EL (cell line): ENCODE measurements around the gene SGCE.

Source experiments
- DNase-seq: peaks from one replicate; pipeline ENCODE4 v3.0.0-alpha.2; 2016

SGCE gene

DNA sequence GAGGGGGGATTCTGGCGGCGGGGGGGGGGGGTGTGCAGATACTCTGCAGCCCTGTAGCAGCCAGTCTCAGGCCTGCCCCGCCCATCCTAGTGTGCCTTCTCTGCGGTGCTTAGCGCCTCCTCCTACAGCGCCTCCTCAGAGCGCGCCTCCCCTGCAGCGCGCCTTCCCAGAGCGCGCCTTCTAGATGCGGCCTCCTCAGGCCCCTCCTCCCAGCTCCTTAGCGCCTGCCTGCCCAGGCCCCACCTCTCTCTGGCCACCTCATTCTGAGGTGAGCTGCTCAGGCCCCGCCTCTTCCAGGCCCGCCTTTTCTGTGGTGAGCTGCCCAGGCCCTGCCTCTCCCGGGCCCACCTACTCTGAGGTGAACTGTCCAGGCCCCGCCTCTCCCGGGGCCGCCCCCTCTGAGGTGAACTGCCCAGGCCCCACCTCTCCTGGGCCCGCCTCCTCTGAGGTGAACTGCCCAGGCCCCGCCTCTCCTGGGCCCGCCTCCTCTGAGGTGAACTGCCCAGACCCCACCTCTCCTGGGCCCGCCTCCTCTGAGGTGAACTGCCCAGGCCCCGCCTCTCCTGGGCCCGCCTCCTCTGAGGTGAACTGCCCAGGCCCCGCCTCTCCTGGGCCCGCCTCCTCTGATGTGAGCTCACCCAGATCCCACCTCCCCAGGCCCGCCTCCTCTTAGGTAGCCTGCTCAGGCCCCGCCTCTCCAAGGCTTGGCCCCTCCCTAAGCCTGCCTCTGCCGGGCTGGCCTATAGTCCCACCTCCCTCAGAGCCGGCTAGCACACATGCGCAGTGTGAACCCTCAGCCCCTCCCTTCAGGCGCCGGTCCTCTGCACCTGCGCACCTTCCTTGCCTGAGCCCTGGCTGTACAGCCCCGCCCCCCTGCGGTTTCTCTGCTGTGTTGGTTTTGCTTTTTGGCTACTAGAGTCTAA is 2.1 kb upstream of the SGCE start:
- peak; percentile 92 for DNase-seq

DNA sequence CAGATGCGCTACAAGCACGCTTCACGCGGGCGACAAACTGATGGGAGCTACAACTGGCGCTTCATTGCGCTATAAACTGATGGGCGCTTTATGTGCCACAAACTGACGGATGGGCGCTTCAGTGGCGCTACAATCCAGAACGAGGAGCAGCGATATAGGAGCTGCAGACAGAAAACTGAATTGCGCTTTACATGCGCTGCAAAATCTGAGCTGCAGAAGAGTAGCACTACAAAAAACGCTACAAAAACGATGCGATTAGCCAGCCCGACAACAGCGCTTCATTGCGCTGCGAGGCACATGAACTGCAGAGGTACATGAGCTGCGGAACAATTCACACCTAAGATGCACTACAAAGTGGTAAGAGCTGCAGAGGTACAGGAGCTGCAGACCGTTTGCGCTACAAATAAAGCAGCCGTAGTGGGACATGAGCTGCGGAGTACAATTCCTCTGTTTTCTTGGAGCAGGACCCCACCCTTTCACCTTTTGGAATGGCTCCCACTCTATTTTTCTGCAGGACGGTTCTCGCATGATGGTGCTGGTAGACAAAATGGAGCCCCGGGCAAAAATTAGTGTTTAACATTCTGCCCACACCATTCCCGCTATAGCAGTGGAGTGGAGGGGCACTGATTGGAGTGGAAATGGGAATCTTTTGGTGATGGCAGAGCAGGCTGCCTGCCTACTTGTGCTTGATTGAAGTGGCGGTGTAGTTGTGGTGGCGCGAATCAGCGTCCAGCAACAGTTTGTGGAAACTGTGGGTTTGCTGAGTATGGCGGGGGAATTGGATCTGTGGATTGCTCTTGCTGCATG is 1.2 kb upstream of the SGCE start:
- peak; percentile 55 for DNase-seq

DNA sequence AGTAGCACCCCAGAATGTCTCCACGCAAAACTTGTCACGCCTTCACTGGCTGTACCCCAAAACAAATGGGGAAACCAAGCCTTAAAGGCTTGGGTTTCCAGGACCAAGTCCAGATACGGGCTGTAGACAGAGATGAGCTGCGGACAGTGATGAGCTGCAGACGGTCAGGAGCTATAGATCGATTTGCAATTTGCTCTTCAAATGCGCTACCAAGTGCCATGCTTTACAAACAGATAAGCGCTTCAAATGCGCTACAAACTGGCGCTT is 658 bp upstream of the SGCE start:
- DNase-seq = no peak

DNA sequence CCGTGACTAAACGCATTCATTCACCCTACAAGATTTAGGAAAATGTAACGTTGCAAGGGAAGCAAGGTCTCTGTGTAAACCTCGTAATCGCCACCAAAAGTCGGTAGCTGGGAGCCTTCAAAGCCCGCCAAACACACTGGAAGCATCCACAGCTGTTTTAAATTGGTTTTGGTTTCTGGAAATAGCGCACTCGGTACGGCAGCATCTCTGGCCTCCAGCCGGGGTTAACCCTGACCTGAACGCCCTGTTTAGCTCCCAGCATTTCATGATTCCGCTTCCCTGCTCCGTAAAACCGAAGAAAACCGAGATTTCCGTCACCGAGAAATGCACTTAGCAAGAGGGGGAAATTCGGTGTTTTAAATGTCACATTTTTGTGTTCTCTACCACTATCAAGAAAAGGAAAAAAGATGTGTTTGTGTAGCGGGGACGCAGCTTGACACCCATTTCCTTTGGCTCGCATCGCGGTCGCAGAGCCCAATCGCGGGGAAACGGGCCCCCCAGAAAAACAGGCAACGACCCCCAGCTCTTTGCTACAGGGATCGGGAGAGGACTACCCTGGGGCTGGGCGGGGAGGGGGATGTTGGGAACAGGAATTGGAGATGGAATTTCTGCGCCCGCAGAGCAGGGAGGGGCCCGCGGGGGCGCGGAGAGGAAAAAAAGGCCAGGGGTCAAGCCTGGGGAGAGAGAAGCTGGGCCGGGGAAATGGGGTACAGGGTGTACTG is 646 bp downstream of the SGCE start:
- peak; percentile 74 for DNase-seq

DNA sequence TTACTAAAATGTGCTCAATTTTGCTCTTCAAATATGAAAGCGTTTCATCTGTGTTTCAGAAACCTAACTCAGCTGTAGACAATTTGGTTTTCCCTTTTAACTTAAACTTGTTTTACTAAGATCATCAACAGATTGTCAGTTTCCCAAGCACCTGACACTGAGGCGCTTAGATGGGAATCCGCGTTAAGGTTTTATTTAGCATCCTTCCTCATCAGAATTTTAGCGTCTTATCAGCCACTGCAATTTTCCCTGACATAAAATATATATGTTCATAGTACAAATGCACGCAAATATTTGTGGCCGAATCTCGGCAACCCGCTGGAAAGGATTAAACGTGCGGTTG is 1.2 kb downstream of the SGCE start:
- DNase-seq = no peak

DNA sequence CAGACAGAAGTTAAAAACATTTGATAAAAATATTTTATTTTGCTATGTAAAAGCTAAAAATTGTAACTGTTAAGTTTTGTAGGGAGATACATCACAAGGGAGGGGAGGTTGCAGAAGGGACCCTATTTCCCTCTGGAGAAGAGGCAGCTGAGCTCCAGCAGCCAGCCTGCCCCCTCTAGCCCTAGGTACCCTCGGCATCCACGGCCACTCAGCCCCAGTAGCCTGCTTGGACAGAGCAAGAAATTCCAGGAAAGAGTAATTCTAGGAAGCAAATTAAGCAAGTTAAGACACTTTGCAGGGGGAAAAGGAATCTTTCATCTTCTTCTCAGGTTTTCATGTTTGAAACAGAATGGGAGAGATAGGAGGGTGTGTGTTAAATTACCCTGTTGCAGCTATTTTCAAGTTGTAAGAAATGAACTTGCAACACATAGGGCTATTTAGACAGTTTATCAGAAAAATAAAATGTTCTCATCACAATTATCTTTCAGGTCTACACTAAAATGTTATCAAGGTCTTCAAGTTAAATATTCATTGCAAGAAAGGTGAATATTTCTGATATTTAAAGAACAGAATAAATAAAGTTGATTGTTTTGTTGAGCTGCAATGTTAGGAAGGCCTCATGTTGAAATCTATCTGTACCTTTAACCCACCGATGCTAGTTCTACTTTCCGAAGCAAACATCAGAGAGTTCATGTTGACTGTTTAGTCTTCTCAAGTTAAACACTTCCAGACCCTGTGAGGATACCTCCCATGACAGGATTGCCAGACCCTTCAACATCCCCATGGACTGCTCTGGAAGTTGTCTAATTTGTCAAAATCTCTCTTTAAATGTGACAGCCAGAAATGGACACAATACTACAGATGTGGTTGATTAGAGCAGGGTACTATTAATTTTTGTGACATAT is 5.5 kb downstream of the SGCE start:
- no peak for DNase-seq

DNA sequence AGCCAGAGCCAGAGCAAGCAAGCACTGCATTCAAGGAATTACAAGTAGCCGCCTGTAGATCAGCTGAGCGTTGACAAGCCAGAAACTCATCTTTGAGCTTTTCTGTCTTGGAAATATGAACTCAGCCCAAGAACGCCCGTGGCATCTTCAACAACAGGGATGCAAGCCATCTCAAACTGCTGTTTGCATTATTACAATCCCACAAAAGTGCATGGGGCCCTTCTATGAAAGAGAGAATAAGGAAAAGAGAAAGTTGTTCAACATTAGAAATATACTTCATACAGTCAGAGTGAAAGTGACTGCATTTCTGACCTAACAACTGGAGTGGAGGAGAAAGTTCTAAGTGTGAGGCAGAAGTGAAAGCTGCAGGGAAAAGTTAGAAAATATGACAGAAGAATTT is 6.5 kb downstream of the SGCE start:
- DNase-seq = no peak

DNA sequence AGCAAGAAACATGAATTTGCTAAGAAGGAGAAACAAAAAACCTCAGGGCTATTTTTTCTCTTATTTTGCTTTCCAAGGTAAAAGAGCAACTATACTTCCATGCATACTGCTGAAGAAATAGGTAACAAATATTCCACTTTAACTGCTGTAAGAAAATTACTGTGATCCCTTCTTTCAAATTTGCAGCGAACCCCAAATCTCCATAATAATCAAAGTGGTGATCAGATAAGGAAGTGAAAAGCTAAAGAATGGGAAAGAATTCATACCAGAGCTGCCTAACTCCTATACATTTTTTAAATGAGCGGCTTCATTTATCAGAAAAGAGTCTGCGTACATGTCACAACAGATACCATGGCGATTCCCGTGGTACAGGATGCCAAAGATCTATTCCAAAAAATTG is 7.2 kb downstream of the SGCE start:
- no peak for DNase-seq

DNA sequence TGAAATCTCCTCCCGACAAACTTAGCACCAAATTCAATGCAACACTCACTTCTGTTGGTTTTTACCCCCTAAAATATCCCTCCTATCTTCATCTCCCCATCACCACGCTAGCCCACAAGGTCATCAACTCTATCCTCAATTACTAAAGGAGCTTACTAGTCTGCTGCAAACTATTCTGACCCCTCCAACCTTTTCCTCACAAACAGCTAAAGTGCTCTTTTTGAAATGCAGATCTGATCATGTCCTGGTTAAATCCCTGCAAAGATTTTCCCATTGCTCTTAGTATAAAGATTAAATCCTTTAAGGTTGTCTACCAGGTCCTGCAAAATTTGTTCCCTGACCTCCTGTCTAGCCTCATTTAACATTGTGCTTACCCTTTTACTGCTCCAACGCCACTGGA is 8.6 kb downstream of the SGCE start:
- DNase-seq = no peak

DNA sequence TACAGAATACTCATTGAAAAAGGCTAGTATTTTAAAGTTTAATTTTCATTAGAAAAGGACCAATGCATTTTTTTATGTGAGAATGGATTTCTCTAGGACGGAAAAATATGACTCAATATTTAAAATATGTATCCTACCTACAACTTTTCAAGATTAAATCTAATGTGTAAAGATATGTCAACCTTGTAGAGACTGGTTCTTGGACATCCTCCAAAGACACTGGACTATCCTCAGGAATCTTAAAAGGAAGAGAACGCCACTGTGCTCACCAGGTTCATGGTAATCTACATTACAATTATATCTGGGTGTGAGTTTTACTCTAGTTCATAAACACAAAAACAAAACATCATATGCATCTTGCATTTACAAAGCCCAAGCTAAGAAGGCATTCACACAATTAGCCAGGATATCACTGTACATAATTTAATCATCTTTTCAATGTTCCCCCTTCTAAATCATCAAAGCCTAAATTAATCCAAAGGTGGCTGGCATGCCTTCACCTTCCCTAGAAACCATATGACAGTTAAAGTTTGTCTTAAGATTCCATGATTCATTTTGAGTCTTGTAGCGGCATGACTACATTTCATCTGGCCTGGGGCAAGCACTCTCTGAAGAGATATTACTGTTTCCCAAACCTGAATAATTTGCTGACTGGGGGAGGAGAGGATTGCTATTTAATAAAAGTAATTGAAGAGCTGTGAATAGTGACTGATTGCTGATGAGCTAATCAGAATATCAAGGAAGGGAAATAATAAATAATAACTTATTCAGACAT is 12.0 kb downstream of the SGCE start:
- peak; percentile 56 for DNase-seq

DNA sequence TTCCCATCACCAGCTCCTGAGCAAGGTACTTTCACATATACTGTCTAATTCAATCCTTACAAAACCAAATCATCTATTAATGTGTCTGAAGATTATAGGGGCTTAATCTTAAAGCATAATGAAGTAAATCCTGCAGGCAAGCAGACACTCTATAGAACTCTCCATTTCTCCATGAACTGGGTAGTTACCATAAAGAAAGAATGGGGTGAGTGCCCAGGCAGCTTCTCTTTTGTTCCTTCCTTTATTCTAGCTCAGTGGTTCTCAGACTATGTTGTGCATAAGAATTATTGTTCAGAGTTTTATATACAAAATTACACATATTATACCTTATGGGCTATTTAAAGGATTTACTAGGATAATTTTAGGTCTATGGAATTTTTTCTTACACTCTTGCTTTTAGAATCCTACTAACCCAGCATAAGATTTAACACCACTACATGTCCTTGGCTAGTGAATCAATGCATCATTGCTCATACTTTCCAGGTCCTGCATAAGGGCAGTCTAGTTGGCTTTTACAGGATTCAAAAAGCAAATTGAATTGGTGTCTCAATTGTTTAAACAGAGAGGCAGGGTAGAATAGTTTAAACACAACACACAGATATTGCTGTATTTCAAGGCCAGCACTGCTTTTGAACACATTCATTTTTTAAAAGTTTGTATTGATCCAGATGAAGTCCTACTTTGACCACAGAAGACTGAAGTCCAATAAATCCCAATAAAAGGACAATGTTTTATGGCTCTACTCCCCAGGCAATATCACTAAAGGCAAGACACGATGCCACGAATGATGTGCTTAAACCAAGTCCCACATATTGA is 12.9 kb downstream of the SGCE start:
- no peak for DNase-seq

DNA sequence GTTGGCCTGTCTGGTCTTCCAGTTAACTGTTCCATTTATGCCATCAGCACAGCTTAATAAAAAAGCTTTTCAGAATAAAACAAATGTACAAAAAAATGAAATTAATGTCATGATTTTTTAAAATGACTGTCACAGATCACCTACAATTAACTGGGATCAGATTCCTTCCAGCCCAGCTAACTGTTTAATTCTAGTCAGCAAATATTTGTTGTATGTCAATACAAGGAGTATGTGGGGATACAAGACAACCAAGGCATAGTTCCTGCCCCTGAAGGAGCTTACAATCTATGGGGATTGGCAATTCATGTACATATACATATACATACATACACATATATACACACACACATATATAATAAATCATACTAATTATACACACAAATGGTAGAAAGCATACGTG is 16.5 kb downstream of the SGCE start:
- no peak for DNase-seq

DNA sequence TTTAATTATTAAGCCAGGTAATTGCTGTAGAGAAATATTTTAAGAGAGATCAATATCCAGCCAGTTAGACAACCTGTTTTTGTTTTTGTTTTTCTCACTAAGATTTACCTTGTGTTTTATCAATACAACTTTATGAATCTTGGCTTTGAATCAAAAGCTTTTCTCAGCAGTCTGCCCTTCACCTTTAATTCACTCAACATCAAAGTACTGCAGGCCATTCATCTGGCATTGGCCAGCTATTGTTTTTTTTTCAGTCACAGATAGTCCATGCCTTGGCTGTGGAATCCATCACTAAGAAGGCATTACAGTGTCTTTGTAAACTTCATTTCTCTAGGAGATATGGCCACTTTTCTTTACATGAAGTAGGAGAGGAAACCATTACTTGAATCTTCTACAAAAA is 20.2 kb downstream of the SGCE start:
- no peak for DNase-seq

DNA sequence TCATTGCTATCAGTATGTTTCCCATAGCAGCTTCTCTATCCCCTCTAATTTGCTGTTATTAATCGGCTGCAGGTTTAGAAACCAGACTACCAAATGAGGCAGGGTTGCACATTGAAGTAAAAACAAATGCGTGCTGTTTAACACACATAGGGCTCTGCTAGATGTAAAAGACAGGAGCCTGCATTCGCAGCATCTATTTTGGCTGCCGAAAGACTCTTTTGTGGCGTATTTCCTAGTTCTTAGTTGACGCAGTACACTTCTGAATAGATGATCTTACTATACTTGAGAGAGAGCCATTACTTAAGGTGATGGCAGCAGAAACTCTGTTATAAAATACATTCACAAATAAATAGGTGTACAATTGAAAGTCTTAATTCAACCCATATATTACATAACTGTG is 21.4 kb downstream of the SGCE start:
- no peak for DNase-seq

DNA sequence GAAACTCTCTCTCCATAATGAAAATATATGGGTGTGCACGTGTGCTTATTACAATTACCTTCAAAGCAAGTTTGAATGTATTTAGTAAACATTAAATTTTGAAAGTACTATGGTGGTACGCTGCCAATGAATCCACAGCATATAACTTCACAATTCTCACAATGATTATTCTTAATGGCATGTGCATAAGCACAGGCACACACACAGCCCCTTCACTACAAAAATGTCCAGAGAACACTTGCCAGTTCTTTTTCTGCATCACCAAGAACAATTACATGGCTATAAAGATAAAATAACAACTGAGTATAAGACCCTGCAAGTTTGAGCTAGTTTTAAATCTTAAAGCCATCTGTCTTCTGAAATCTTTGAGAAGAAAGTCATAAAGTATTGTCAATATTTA is 22.2 kb downstream of the SGCE start:
- no peak for DNase-seq

DNA sequence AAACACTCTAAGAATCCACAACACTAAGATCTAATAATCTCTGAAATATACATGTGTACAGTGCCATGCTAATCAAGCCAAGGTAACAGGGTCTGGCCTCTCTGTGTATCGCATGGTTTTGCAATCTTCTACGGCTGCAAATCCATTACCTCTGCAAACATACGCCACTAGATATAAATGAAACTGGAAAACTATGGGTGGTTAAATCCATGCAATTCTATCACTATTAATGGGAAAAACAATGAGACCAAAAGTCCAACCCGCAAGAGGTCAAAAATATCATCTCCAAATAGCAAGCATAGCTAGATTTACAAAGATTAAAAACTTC is 23.0 kb downstream of the SGCE start:
- no peak for DNase-seq

DNA sequence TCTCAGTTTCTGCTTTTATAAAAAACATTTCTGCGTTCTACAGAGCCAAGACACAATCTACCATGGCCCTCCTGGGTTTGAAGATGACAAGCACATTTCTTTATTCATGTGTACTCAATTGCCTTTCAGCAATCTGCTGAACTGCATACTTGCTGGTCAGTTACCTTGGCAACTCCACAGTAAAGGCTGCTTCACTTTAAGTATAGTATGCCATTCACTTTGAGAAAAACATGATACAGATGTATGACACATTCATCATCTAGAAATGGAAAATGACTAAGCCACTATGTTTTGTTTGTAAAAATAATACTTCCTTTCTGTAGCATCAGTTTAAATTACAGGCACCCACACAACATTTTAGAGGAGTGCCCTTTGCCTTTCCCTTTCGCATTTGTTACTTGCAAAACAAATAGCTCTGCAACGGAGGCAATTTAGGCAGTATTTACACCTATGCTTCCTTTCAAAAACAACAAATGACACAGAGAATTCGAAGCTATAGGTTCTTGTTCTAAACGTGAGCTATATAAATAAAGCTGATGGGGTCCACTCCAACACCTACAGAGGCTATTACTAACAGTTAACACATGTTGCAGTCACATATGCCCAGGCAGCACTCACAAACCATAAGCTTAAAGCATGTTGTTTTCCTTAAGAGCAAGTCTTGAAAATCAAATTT is 23.5 kb downstream of the SGCE start:
- peak; percentile 81 for DNase-seq

DNA sequence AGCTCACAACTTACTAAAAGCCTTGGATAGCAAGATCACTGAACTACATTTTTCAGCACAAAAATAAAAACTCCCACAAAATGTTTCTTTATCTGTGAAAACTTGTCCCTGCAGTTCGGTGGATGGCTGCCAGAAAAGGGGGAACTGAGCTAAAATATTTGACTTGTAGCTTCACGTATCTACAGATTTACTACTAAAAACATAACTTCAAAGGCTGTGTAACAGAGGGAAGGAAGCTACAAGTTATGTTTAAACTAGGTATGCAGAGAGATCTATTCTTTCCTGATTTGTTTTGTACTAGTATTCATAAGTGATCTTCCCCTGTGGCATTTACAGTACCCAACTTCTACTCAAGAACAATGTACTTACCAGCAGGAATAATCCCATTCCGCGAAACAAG is 25.1 kb downstream of the SGCE start:
- DNase-seq = no peak

DNA sequence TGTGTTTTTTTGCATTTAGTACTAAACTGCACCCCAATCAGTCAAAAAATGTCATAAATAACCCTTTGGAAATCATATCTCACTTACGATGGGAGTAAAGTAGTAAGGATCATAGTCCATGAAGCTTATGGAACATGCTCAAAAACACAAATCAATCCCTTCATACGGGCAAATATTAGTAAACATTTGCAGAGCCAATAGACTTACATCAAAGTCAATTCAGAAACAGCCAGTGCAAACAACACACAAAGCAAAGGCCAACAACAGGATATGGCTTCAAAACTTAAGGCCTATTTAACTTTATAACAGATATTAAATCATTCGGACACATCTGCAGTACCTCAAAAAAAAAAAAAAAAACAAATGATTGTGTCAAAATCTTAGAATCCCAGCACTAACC is 32.1 kb downstream of the SGCE start:
- DNase-seq = no peak

DNA sequence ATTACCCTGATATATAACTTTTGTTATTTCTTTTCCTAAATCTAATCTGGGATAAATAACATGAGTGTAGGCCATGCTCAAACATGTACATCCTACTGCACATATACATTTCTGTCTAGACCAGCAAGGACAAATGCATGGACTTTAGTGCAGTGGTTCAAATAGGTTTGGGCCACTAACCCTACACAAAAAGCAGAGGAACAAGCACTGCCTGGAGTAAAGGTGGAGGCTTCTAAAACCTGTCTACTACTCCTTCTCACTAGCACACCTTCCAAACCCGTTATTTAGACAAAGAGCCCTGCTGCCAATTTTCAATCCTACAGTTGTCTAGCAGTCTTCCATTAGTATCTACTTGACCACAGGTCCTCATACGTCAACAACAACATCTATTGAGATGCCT is 34.8 kb downstream of the SGCE start:
- no peak for DNase-seq

DNA sequence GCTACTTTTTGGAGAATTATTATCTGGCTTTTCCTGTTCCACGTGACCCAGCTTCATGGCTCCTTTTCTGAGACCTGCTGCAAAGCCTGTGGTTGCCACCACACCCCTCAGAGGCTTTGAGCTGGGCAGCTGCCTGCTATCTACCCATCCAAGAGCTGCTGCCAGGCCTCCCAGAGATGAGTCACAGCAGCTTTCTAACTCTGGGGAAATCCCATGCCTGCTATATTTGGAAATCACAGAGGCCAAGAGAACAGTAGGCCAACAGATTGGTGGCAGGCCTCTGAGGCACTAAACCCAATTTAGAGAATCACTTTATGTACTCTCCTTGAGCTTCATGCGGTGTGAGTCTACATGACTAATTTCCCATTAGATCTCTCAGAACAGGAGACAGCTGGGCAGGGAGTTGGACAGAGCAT is 35.2 kb downstream of the SGCE start:
- DNase-seq = peak; percentile 97
